HEK293T (cell line): ENCODE data around the gene CD37.
"Not testable (repeated sequence)": the region's sequence is repeated elsewhere in the genome, so short reads cannot be mapped to it uniquely, and the experiment has no call there.

ENCODE experiments used
- CTCF ChIA-PET: fragments of 350-600 bp; formaldehyde crosslinking; extraction: SDS; loops from one replicate; lab custom pipeline; 2021; ENCODE audit warnings: antibody characterized with exemption, inconsistent platforms; lab: Yijun Ruan, JAX
- POLR2A ChIA-PET: fragments of 350-600 bp; formaldehyde crosslinking; extraction: SDS; loops from one replicate; lab custom pipeline; 2020; ENCODE audit warnings: antibody characterized with exemption, inconsistent platforms; lab: Yijun Ruan, JAX
- DNase-seq: peaks from one replicate; pipeline ENCODE4 v3.0.0; 2012; ENCODE audit warnings: mixed read lengths; ENCODE audit errors: extremely low spot score
- ARNT ChIP-seq: fragments of 450-650 bp; IDR thresholded peaks from 2 replicates; pipeline ENCODE4 v1.6.1; 2017; ENCODE audit warnings: mild to moderate bottlenecking
- BHLHE40 ChIP-seq: fragments of 450-650 bp; IDR thresholded peaks from 2 replicates; pipeline ENCODE4 v1.6.1; 2016; ENCODE audit warnings: mild to moderate bottlenecking, moderate library complexity, borderline replicate concordance
- CTBP1 ChIP-seq: fragments of 450-650 bp; IDR thresholded peaks from 2 replicates; pipeline ENCODE4 v1.6.1; 2016; ENCODE audit warnings: borderline replicate concordance
- ELF4 ChIP-seq: fragments of 450-650 bp; IDR thresholded peaks from 2 replicates; pipeline ENCODE4 v1.6.1; 2017; ENCODE audit warnings: antibody characterized with exemption
- FOXA1 ChIP-seq: fragments of 450-650 bp; IDR thresholded peaks from 2 replicates; pipeline ENCODE4 v1.6.1; 2016; ENCODE audit warnings: mild to moderate bottlenecking
- FOXK2 ChIP-seq: fragments of 450-650 bp; IDR thresholded peaks from 2 replicates; pipeline ENCODE4 v1.6.1; 2016; ENCODE audit warnings: mild to moderate bottlenecking
- FOXM1 ChIP-seq: fragments of 450-650 bp; IDR thresholded peaks from 2 replicates; pipeline ENCODE4 v1.6.1; 2017; ENCODE audit warnings: mild to moderate bottlenecking, borderline replicate concordance
- HDGF ChIP-seq: fragments of 450-650 bp; IDR thresholded peaks from 2 replicates; pipeline ENCODE4 v1.6.1; 2017; ENCODE audit warnings: antibody characterized with exemption, borderline replicate concordance
- L3MBTL2 ChIP-seq: fragments of 450-650 bp; conservative IDR thresholded peaks from 2 replicates; pipeline ENCODE4 v1.6.1; 2016; ENCODE audit warnings: mild to moderate bottlenecking
- LEF1 ChIP-seq: fragments of 450-650 bp; IDR thresholded peaks from 2 replicates; pipeline ENCODE4 v1.6.1; 2017; ENCODE audit warnings: mild to moderate bottlenecking, borderline replicate concordance
- NFRKB ChIP-seq: fragments of 450-650 bp; IDR thresholded peaks from 2 replicates; pipeline ENCODE4 v1.6.1; 2016; ENCODE audit warnings: mild to moderate bottlenecking, moderate library complexity
- SP1 ChIP-seq: fragments of 450-650 bp; IDR thresholded peaks from 2 replicates; pipeline ENCODE4 v1.6.1; 2017
- SUZ12 ChIP-seq: fragments of 450-650 bp; IDR thresholded peaks from 2 replicates; pipeline ENCODE4 v1.6.1; 2016; ENCODE audit warnings: mild to moderate bottlenecking
- TARDBP ChIP-seq: fragments of 450-650 bp; IDR thresholded peaks from 2 replicates; pipeline ENCODE4 v1.6.1; 2016
- ZNF384 ChIP-seq: fragments of 450-650 bp; IDR thresholded peaks from 2 replicates; pipeline ENCODE4 v1.6.1; 2016
- TF ChIP-seq, protein P1 (sequence below): fragments of 450-650 bp; IDR thresholded peaks from 2 replicates; pipeline ENCODE4 v1.6.1; 2016

Gene CD37

DNA sequence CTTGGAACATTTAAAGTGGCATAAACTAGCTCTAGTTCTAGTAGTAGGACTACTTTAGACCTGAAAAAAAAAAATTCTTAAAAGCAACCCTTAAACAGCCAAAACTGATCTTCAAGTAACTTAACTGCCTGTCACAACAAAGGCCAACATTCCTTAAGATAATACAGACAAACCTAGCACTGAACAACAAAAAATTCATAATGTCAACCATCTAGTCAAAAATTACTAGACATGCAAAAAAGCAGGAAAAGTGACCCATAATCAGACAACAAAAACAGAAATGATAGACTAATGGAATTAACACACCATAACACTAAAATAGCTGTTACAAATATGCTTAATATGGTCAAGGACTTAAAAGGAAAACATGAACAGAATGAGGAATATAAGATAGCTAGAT lies 16.9 kb upstream of the CD37 start:
- TF ChIP-seq NFRKB (no peak), TARDBP (no peak), SP1 (no peak)
- TF ChIP-seq, protein P1, sequence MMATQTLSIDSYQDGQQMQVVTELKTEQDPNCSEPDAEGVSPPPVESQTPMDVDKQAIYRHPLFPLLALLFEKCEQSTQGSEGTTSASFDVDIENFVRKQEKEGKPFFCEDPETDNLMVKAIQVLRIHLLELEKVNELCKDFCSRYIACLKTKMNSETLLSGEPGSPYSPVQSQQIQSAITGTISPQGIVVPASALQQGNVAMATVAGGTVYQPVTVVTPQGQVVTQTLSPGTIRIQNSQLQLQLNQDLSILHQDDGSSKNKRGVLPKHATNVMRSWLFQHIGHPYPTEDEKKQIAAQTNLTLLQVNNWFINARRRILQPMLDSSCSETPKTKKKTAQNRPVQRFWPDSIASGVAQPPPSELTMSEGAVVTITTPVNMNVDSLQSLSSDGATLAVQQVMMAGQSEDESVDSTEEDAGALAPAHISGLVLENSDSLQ, result no peak
- DNase-seq, result no peak
- ChIA-PET CTCF (interaction anchor here (0.8 to 1.5 kb wide), 2 partner anchors 9 to 17 kb away, joined by 3 to 10 read pairs; no protein-coding TSS in a partner anchor), POLR2A (no interaction called here)

GRCh38 chr19:49324801-49325576 lies 10.2 kb upstream of the CD37 start, which contains the start of gene SLC6A16:
Gene SLC6A16, minus strand, starts transcription at chr19:49325191. Its CDS starts 13,844 bp downstream, at chr19:49311347.
- ChIA-PET CTCF (no interaction called here), POLR2A (no interaction called here)
- 0 out of 2 replicates have a peak, but pooled peaks have one; percentile 15 for TF ChIP-seq L3MBTL2
- TF ChIP-seq TARDBP, result no peak
- no peak for DNase-seq

GRCh38 chr19:49325756-49326155 lies 9.4 kb upstream of the CD37 start:
- POLR2A ChIA-PET, DNase-seq: not testable (repeated sequence)
- CTCF ChIA-PET, result interaction anchor here (0.6 kb wide), 1 partner anchor 55 kb away, joined by 5 read pairs; no protein-coding TSS in a partner anchor

- no peak for TF ChIP-seq FOXK2
- TF ChIP-seq, protein P1, result no peak
- TF ChIP-seq HDGF, result no peak
- TF ChIP-seq FOXM1, result no peak
- TF ChIP-seq CTBP1, result no peak
- TF ChIP-seq ELF4, result no peak
- TF ChIP-seq TARDBP, result no peak
- ChIA-PET CTCF (interaction anchor here (0.6 kb wide), 1 partner anchor 55 kb away, joined by 5 read pairs; no protein-coding TSS in a partner anchor), POLR2A (no interaction called here)
- no peak for DNase-seq
Observed at GRCh38 chr19:49326165-49326704, 9.0 kb upstream of the CD37 start.

DNA sequence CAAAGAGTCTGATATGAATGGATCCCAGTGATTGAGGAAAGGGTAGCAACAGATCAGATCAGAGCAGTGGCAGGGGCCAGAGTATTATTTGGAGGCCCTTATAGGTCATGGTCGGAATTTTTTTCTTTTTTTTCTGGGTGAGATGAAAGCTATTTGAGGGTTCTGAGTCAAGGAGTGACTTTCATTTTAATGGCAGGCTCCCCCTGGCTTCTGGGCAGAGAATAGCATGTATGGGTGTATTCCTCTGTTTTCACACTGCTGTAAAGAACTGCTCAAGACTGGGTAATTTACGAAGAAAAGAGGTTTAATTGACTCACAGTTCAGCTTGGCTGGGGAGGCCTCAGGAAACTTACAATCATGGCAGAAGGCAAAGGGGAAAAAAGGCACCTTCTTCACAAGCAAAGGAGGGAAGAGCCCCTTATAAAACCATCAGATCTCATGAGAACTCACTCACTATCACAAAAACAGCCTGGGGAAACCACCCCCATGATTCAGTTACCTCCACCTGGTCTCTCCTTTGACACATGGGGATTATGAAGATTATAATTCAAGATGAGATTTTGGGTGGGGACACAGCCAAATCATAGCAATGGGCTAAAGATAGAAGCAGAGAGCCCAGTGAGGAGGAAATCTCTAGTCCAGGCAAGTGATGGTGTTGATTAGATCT lies 7.2 kb upstream of the CD37 start:
- DNase-seq, result no peak
- ChIA-PET POLR2A (interaction anchor here (0.7 kb wide), 1 partner anchor 12 kb away, joined by 3 read pairs; no protein-coding TSS in a partner anchor), CTCF (interaction anchor here (0.6 to 1.2 kb wide), 2 partner anchors 10 to 16 kb away, joined by 3 to 4 read pairs; no protein-coding TSS in a partner anchor)
- peak; percentile 61 for TF ChIP-seq ZNF384
- TF ChIP-seq SUZ12, result no peak

DNA sequence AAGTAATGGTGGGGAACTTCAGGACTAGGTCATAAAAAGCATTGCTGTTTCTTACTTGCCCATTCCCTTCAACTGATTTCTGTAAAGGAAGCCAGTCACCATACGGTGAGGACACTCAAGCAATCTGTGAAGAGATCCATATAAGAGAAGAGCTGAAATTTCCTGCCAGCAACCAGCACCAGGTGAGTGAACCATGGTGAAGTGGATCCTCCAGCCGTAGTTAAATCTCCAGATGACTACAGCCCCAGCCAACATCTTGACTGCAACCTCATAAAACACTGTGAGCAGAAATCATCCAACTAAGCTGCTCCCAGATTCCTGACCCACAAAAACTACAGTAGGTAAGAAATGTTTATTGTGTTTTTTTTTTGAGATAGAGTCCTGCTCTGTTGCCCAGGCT lies 6.5 kb upstream of the CD37 start:
- no peak for DNase-seq
- POLR2A ChIA-PET, result no interaction called here
- TF ChIP-seq FOXK2 (no peak), FOXA1 (no peak), FOXM1 (no peak)
- CTCF ChIA-PET, result no interaction called here

- DNase-seq, POLR2A ChIA-PET: not testable (repeated sequence)
- CTCF ChIA-PET, result interaction anchor here (0.8 to 0.9 kb wide), 2 partner anchors 30 to 32 kb away, joined by 3 to 4 read pairs; no protein-coding TSS in a partner anchor
Observed at GRCh38 chr19:49331187-49331586, 4.0 kb upstream of the CD37 start.

DNA sequence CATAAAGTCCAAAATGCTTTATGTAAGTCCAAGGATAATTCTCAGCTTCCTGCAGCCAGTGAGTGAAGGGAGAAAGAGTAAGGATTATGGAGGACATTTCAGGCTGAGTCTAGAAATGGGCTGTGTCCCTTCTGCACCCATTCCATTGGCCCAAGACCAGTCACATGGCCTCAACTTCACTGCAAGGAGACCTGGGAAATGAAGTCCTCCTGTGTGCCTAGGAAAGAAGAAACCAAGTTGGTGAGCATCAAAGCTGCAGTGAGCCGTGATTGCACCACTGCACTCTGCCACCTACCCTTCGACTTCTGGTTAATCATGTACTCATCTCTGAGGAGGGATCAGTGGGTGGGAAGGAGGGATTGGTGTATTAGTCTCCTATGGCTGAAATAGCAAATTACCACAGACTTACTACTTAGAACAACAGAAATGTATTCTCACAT lies 3.6 kb upstream of the CD37 start:
- DNase-seq, result peak; percentile 70
- CTCF ChIA-PET, result interaction anchor here (0.8 to 0.9 kb wide), 2 partner anchors 30 to 32 kb away, joined by 3 to 4 read pairs; no protein-coding TSS in a partner anchor
- TF ChIP-seq L3MBTL2, result no peak
- TF ChIP-seq SP1, result no peak
- TF ChIP-seq LEF1, result no peak
- TF ChIP-seq SUZ12, result no peak
- TF ChIP-seq ZNF384, result no peak
- TF ChIP-seq, protein P1, result no peak
- TF ChIP-seq FOXA1, result no peak
- no peak for TF ChIP-seq TARDBP
- TF ChIP-seq BHLHE40, result no peak
- TF ChIP-seq FOXM1, result no peak
- no peak for TF ChIP-seq NFRKB
- no peak for TF ChIP-seq HDGF
- TF ChIP-seq ARNT, result no peak
- TF ChIP-seq CTBP1, result no peak
- POLR2A ChIA-PET, result no interaction called here

- POLR2A ChIA-PET, result interaction anchor here (0.6 kb wide), 1 partner anchor 19 kb away, joined by 5 read pairs; no protein-coding TSS in a partner anchor
- DNase-seq, result not testable (repeated sequence)
- CTCF ChIA-PET, result interaction anchor here (0.7 kb wide), 1 partner anchor 39 kb away, joined by 3 read pairs; no protein-coding TSS in a partner anchor
Observed at GRCh38 chr19:49332691-49333417, 2.4 kb upstream of the CD37 start.
